ENCODE data around the gene PAQR6. TPM values are rescaled to one million over a fixed set of nuclear protein-coding genes. Genes with fewer than 3 reads are reported as not detected.

The PAQR6 gene
- total and polyA plus RNA-seq, 2 of the 4 experiments (the other 2 are of a cell fraction) = under 0.01 to 0.67 TPM

DNA sequence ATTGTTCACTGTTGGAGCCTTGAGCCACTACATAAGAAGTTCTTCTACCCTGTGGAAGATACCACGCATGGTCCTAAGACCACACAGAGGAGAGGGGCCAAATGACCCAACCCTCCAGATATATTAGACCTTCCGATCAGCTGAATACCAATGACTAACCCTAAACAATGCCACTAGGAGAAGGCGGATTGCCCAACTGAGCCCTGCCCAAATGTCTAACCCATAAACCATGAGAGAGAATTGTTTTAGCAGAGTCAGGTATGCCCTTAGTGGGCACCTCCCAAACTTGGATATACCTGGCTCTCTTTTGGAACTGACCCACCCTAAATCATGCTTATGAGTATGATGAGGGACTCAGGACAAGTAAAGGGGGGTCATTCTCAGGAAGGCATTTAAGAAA is 22.5 kb upstream of the PAQR6 start:
- intact Hi-C loops (cut with micrococcal nuclease) = no loop called here
- H3K4me1 ChIP-seq (ENCODE audit: control insufficient read depth, insufficient read depth, low read length) = peaks cover 1% of the 10 kb centered on the region; the same call in 1 of the 2 replicates
- no peak overlapping the region for H4K91ac ChIP-seq (ENCODE audit: insufficient read depth, low read depth, low read length)
- no peak overlapping the region for H3K18ac ChIP-seq (ENCODE audit: low read depth, low read length)
- no peak overlapping the region for H3K14ac ChIP-seq (replicated peaks; ENCODE audit: low read depth, low read length)
- no peak overlapping the region for H4K8ac ChIP-seq (ENCODE audit: low read depth in 2 of 2, low read length in 2 of 2)
- H3K36me3 ChIP-seq (ENCODE audit: control insufficient read depth, insufficient read depth, low read length) = peaks cover 68% of the 10 kb centered on the region
- dilution Hi-C loops (cut with HindIII; ENCODE audit: low sequenced_read_pairs, unreplicated experiment) = no loop called here
- no TSS peak for BruUV-seq (replicated peaks)
- no peak for DNase-seq
- no peaks in the 10 kb centered on the region for H3K27me3 ChIP-seq (ENCODE audit: control insufficient read depth, insufficient read depth, low read length)
- H2AK5ac ChIP-seq (ENCODE audit: low read depth, low read length) = no peak overlapping the region
- H3K9me1 ChIP-seq (ENCODE audit: insufficient read depth, low read length) = peaks cover 10% of the 10 kb centered on the region
- no peak overlapping the region for H2BK15ac ChIP-seq (ENCODE audit: low read depth, low read length)
- no peak overlapping the region for H2AK9ac ChIP-seq (replicated peaks; ENCODE audit: low read depth, low read length, poor library complexity)
- H2BK120ac ChIP-seq (ENCODE audit: low read depth, low read length) = no peak overlapping the region
- no peaks in the 10 kb centered on the region for H3K9me3 ChIP-seq (ENCODE audit: control insufficient read depth, insufficient read depth, low read length)
- H3K79me1 ChIP-seq (ENCODE audit: low read depth in 1 of 2, low read length in 2 of 2) = peaks cover 13 to 57% of the 10 kb centered on the region in 2 experiments; a peak in 3 of 4 replicates
- no peak overlapping the region for H2BK20ac ChIP-seq (ENCODE audit: low read depth, low read length)
- no peak overlapping the region for H3K9ac ChIP-seq (ENCODE audit: low read depth, low read length)
- no peak overlapping the region for H3K4me3 ChIP-seq (ENCODE audit: insufficient read depth, low read depth, low read length)
- peaks cover 13% of the 10 kb centered on the region; the same call in 1 of the 2 replicates for H4K20me1 ChIP-seq (ENCODE audit: insufficient read depth, low read length)
- no peak overlapping the region for H3K4ac ChIP-seq (ENCODE audit: low read depth, low read length)
- in situ Hi-C loops (cut with MboI; ENCODE audit: low sequenced_read_pairs) = no loop called here
- no peak overlapping the region for H2AFZ ChIP-seq (replicated peaks; ENCODE audit: low read length, poor library complexity)
- WGBS, 2 experiments (ENCODE audit: extremely low coverage in 2 of 2, insufficient read length in 1 of 2) = no CpG with 5 or more reads among the region's 3 CpGs
- no peak overlapping the region for H3K4me2 ChIP-seq (ENCODE audit: low read depth, low read length)
- ChIA-PET POLR2A (ENCODE audit: unreplicated experiment) (no interaction called here), CTCF (no interaction called here)
- no peak overlapping the region for H2BK5ac ChIP-seq (ENCODE audit: low read depth, low read length, poor library complexity, severe bottlenecking)
- no peak overlapping the region for H4K5ac ChIP-seq (ENCODE audit: low read depth, low read length)
- no peak overlapping the region for H3K56ac ChIP-seq (ENCODE audit: extremely low read depth, insufficient read depth, low read length)
- H3K27ac ChIP-seq (ENCODE audit: insufficient read depth, low read length) = no peak overlapping the region
- ATAC-seq (ENCODE audit: low read depth) = no peak
- H3K23ac ChIP-seq (ENCODE audit: low read depth, low read length) = no peak overlapping the region
- TF ChIP-seq MAZ (IDR thresholded peaks at IDR 0.05; ENCODE audit: borderline replicate concordance, low read depth, low read length) (no peak), FOS (IDR thresholded peaks at IDR 0.05; ENCODE audit: low read depth, low read length) (no peak), BHLHE40 (IDR thresholded peaks at IDR 0.05; ENCODE audit: low read depth, low read length) (no peak), NFE2L2 (IDR thresholded peaks at IDR 0.05; ENCODE audit: low read depth, low read length) (no peak), RAD21 (IDR thresholded peaks at IDR 0.05; ENCODE audit: low read length) (no peak)
